Activated naive CD4-positive, alpha-beta T cell treated with anti-CD3 and anti-CD28 coated beads, Interleukin-2, amount 10 ng/mL, durations not matched to agents 7 days and 5 days (primary cell): ENCODE data around the gene GDPD5.

Experiments used
- CTCF ChIA-PET: fragments of 350-600 bp; sonication (Branson Sonifier 250); formaldehyde crosslinking; loops from one replicate; lab custom pipeline; 2021; ENCODE audit warnings: antibody characterized with exemption; lab: Charles Lee
- DNase-seq: peaks from one replicate; pipeline ENCODE4 v3.0.0-alpha.2; 2020
- H3K27ac Mint-ChIP-seq: one replicate; pipeline ENCODE4 v1.8.0; 2021; ENCODE audit warnings: mild to moderate bottlenecking, moderate library complexity, mixed read lengths
- H3K27me3 Mint-ChIP-seq: one replicate; pipeline ENCODE4 v1.8.0; 2021; ENCODE audit warnings: mild to moderate bottlenecking, mixed read lengths
- H3K36me3 Mint-ChIP-seq: one replicate; pipeline ENCODE4 v1.8.0; 2021; ENCODE audit warnings: mixed read lengths
- H3K4me1 Mint-ChIP-seq: one replicate; pipeline ENCODE4 v1.8.0; 2021; ENCODE audit warnings: mixed read lengths
- H3K4me3 Mint-ChIP-seq: one replicate; pipeline ENCODE4 v1.8.0; 2021; ENCODE audit warnings: mild to moderate bottlenecking, moderate library complexity, mixed read lengths
- H3K9me3 Mint-ChIP-seq: one replicate; pipeline ENCODE4 v1.8.0; 2021; ENCODE audit warnings: mixed read lengths

GDPD5 gene

GRCh38 chr11:75387736-75388294, 137.9 kb downstream of the GDPD5 start:
- Mint-ChIP-seq H3K9me3 (no peaks in the 10 kb centered on the region), H3K27ac (no peak overlapping the region), H3K27me3 (peaks cover 29% of the 10 kb centered on the region), H3K4me1 (peaks cover 19% of the 10 kb centered on the region), H3K4me3 (no peak overlapping the region), H3K36me3 (no peaks in the 10 kb centered on the region)
- CTCF ChIA-PET, result interaction anchor here (0.7 to 12.9 kb wide), 21 partner anchors 9 to 209 kb away, joined by 3 to 389 read pairs (median 5); no protein-coding TSS in a partner anchor
- DNase-seq, result no peak

GRCh38 chr11:75386942-75387630, 138.7 kb downstream of the GDPD5 start:
- H3K9me3 Mint-ChIP-seq, result no peaks in the 10 kb centered on the region
- no peak overlapping the region for H3K27ac Mint-ChIP-seq
- CTCF ChIA-PET, result interaction anchor here (1.3 to 12.9 kb wide), 11 partner anchors 13 to 145 kb away, joined by 3 to 389 read pairs (median 12); no protein-coding TSS in a partner anchor
- no peak for DNase-seq
- no peaks in the 10 kb centered on the region for H3K36me3 Mint-ChIP-seq
- H3K4me1 Mint-ChIP-seq, result peaks cover 21% of the 10 kb centered on the region
- H3K4me3 Mint-ChIP-seq, result no peak overlapping the region
- peaks cover 29% of the 10 kb centered on the region for H3K27me3 Mint-ChIP-seq
